AG08395 (cell line): Measurements from ENCODE around the gene ZFYVE21.

Experiments
- DNase-seq: peaks from one replicate; pipeline ENCODE4 v3.0.0; 2012; ENCODE audit warnings: mixed read lengths, low spot score

The ZFYVE21 gene

DNA sequence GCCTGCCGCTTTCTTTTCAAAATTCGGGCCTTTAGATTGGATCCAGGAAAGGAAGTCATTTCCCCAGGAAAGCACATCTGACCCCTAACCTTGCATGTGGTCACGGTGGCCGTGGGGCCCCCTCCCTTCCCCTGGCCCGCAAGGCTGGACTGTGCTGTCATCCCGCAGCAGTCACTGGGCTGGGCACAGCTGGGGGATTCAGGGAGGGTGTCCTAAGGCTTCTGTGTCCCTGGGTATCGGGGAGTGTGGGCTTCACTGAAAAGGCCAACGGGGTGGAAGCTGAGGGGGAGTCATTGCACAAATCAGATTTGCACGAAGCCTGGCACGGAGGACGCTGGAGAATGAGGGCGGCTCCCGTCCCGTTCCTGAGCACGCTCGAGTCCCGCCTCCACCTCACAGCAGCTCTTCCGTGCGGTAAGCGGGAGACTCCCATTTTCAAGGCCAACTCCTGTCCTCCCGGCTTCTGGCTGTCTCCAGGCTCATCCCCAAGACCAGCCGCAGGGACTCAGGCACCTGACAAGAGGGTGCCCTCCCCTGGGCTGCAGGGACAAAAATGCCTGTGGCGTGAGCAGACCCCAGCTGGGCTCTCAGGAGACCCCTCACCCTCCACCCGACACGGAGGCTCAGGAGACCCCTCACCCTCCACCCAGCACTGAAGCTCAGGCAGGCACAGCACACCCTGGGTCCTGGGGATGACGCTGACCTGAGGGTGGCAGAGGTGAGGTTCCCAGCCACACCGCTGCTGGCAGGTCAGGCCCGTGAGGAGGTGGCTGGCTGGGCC is 9.9 kb upstream of the ZFYVE21 start:
- no peak for DNase-seq

DNA sequence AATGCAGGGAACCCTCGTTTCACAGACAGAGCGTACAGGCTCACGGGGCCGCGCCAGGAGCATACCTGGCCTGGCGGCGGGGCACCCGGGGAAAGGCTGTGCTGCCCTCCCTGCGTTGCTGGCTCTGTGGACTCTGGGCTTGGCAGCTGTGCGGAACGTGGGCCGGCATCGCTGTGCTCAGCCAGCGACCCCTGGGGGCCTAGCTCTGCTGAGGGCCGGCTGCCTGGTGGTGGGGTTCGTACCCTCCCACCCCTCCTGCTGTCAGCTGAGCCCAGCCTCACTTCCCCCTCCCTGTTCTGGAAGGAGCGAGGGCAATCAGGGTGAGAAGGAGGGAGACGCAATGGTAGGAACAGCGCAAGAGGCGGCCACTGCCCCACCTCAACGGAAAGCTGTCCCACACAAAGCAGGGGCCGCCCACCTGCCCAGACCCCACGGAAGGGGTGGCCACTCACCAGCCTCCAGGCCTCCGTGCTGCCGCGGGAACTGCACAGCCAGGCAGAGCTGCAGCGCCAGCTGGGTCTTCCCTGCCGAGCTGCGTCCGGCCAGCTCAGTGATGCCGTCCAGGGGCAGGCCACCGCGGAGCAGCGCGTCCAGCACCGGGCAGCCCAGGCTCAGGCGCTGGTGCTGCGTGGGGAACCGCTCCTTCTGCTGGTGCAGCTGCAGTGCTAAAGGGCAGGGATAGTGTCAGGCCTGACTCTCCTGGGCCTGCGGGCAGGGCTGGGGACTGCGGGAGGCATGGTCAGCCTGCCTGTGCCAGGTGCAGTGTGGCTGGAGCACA is 8.9 kb upstream of the ZFYVE21 start:
- DNase-seq = no peak

DNA sequence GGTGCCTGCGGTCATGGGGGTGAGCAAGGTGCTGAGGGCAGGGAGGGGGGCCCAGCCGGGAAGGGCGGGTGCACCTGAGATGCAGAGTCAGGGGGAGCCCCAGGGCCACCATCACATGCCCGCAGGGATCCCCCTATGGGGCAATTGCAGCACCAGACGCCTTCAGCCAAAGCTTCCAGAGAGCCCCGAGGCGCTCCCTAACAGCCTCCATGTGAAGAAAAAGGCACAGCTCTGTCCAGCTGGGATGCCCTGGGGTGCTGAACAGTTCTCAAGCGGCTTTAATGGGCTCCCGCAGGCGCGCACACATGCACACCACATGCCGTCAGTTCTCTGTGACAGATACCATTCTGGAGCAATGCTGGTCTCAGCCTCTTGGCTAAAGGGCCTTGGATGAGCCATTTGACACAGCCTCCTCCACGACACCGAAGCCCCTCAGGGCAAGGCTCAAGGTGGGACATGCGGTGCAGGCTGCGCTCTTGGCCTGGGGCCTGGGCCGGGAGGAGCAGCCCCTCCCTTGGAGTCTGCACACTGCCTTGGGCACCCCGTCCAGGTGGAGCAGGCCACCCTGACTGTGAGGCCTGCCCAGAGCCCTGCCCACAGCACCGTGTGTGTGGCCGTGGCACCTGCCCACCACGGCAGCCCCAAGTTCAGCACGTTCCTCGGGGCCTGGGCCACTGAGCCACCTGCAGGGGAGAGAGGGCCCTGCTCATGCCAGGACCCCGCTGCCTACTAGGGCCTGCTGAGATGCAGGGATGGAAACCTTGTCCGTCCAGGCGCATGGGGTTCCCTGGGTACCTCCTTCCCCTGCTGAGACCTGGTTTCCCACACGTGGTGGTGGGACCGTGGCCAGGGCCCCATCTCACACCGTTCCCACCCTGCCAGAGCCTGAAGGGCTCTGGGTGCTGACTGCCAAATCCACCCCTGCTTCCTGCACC is 8.0 kb upstream of the ZFYVE21 start:
- no peak for DNase-seq

DNA sequence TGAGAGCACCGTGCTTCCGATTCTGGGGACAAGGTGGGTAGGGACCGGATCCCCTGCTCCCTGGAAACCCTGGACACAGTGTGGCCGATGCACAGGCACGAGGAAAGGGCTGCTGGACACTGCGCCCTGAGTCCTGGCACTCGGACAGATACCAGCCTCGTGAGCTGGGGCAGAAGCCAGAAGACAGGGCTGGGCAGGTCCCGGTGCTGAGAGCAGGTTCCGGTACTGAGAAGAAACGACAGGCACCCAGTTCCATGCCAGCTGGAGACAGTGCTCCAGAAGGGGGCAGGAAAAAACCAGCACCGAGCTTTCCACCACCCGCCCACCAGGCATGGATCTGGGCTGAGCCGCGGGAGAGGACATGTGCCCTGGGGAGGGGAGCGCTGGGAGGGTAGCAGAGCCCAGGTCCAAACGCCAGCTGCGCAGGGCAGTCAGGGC is 6.8 kb upstream of the ZFYVE21 start:
- no peak for DNase-seq

DNA sequence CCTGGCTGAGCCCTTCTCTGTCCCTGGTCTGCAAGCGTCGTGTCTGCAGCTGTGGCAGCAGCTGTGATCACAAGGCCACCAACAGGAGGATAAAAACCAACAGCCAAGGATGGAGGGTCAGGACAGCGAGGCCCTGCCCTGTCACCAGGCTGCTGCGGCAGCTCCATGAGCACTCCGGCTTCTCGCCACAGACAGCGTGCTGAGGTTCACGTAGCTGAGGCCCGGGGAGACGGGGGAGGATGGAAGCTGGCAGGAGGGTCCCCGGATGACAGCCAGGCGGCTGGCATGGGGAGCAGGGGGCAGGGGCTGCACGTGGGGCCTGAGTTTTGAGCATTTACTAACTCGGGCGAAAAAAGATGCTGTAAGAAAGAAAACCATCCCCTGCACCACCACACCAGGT is 5.8 kb upstream of the ZFYVE21 start:
- no peak for DNase-seq

DNA sequence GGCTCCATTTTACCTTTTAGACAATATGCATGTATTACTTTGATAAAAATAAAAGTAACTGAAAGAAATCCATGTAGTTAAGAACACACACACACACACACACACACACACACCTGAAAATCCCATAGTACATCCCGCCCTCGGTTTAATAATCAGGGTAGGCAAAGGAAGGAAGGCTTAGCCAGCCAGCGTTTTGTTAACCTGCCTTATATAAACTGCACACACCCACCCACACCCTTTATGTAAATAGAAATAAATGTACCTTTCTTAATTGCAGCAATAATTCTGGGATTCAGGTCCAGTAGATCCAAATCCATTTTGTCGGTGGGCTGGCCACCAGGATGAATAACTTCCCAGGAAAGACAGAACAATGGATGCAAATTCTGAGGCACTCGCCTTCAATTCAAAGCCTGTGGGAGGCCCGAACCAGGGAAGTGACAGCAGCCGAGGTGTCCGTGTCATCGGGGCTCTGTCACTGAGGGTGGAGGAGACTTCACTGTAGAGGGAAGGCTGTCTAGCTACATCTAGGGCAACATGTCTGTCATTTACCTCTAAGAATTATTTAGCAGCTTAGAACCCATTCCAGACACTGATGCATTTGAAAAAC is 4.7 kb upstream of the ZFYVE21 start:
- DNase-seq = no peak

DNA sequence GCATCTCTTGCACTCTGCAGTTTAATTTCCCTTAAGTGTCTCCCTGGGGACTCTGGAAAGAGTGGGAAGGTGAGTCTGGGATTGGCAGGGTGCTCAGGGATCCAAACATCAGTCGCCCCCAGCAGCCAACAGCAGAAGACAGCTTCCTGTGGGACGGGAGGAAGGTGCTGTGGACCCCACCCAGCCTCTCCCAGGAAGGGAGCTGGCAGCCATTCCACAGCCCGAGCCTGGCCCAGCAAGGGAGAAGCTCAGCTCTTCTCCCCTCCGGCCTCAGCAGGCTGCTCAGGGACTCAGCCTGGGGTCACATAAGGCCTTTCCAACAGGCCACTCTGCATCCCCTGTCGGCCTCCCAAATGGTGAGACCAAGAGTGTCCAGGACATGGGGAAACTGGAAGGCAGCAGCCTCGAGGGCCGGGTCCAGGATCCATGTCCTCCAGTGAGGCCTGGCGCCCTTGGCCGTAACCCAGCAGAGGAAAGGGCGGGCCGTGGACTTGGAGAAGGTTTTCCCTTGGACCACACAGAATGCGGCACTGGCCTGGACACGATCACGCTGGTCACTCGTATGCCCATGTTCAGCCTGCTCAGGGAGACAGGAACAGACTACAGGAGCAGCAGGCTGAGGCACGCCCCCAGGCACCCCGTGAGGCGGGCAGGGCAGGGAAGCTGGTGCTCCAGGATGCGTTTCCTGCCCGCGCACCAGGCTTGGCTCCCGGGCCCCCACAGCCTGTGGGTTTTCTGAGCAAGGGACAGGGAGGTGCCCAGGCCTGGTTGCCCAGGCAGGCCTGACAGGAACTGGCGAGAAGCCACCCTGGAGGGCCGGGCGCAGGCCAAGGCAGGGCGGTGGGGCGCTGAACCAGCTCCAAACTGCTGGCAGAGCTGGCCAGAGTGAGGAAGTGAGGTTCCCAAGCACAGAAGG is 3.8 kb upstream of the ZFYVE21 start:
- peak; percentile 44 for DNase-seq

DNA sequence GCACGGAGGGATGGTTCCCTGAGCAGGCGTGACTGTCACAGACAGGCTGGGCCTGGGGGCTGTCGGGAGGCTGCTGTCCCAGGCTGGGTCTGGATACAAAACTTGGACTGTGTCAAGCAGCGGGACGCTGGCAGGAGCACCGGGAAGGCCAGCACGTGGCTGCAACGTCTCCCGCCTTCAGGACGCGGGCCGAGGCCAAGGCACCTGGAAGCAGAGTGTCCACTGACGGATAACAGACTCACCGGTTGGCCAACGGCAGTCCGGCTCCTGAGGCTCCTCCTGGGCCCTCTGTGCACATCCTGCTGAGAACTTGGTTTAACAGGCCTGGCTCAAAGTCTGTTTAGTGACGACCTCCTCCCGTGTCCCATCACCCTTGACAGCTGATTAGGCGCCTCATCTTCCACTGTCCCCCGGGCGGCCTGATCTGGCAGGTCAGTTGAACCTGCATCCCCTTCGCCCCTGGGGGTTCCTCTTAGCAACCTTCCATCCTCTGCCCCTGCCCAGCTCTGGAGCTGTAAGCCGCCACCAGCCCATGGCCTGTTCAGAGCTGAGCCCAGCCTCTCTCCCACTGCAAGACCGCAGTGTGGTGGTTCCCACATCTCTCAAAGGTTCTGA is 2.9 kb upstream of the ZFYVE21 start:
- no peak for DNase-seq

DNA sequence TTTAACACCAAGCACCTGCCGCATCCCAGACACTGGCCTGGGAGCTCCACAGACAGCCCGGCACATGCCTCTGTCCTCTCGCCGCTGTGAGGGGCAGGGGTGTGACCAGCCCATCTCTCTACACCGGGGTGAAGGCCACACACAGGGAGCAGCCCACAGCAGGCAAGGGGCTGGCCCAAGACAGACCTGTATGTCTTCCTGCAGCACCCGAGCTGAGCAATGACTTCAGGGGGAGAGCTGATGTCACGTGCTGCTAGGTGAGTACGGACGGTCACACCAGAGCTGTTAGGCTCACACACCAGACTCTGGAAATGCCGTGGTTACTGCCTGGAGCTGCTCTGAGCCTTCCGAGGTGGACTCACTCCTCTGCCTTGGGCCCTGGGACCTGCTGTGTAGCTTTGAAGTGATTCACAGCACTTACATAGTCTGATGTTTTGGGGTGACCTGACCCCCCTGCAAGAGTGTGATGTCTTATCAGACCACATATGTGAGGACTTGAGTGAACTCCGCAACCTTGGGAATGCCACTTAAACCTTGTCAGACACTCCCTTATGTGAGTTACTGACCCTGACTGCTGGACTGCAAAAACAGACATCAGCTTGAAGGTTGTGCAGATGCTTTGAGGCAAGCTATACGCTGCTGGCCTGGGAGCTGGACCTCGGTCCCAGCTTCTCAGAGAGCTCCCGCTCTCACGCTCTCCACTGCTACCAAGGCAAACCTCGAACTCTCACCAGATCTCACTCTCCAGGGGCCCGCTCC is 2.1 kb upstream of the ZFYVE21 start:
- no peak for DNase-seq

DNA sequence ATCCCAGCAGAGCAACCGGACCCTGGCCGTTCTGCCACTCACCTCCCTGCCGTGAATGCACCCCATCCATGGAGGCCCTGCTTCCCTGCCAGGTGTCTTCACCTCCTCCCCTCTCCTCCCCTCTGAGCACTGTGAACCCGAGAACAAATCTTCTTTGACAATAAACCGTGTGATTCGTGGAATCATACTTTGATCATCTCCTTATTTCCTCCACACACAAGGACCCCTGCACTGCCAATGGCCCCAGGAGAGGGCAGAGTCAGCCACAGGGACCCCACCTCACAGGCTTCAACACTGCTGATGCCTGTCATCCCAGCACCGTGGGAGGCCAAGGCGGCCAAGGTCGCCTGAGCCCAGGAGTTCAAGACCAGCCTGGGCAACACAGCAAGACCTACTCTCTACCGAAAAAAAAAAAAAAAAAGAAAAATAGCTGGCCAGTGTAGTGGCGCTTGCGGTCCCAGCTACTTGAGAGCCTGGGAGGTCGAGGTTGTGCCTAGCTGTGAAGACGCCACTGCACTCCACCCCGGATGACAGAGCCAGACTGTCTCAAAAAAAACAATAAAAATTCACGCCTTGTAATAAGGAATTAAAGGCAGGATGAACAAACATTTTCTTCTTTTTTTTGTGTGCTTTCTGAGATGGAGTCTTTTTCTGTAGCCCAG is 1.4 kb upstream of the ZFYVE21 start:
- no peak for DNase-seq

DNA sequence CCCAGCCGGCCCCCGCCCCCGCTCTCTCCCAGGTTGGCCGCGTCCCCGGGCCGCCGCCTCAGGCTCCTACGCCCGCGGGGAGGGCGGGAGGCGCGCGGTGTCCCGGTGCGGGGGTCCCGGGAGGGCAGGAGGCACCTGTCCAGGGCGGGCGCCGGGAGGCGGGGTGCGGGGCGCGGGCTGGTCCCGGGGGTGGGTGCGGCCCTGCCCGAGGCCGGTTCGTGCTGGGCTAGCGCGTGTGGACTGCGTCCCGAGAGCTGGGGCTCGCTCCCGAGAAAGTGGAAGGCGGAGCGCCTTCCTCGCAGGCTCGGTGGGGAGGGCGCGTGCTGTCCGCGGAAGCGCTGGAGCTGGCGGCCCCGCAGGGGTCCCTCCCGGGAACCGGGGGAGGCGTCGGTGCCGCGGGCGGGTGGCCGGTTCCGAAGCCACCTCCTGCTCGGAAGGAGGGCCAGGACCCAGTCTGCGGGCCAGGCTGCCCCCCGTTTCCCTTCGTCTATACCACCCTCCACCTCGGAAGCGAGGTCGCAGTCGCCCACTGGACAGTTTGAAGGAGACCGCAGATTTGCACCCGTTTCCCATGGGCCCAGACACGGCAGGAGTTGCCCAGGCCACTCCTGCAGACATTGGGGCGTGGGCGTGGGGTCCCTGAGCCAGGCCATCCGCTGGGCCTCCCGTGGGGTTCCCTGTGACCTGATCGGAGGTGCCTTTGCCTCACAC is 636 bp downstream of the ZFYVE21 start:
- DNase-seq = peak; percentile 42

DNA sequence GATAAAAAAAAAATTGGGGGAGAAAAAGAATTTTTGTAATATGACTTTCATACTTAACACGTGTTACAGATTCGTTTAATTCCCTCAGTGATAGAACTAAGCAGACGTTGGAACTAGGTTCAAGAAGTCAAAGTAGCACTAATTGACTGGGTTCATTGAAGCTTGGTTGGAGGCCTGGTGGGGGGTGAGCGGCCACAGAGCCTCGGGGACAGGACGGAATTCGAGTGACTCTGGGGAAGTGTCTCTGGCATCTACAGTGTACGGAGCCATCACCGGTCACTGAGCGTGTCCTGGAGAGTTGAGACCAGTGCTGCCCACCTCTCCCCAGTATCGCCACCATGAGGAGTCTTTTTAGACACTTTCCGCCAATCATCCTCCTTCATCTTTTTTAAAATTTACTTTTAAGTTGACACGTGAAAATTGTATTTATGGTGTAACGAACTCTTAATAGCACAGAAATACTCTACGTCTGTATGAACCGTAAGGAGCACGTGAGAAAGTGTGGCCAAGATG is 1.3 kb downstream of the ZFYVE21 start:
- DNase-seq = no peak

DNA sequence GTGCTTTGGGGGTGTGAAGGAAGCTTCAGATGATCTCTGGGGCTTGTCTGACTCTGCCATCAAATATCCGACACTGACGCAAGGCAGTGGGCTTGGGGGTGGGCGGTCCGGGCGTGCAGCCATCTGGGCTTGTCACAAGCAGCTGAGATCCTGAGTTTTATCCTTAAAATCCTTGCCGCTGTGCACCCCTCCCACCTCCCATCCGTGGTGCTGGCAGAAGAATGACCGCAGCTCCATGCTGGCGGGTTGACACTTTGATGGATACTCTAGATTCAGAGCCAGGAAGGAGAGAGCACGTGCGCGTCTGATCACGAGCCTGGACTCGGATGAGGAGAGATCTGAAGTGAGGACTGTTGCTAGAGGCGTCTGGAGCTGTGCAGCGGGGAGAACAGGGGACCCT is 3.0 kb downstream of the ZFYVE21 start:
- DNase-seq = no peak

DNA sequence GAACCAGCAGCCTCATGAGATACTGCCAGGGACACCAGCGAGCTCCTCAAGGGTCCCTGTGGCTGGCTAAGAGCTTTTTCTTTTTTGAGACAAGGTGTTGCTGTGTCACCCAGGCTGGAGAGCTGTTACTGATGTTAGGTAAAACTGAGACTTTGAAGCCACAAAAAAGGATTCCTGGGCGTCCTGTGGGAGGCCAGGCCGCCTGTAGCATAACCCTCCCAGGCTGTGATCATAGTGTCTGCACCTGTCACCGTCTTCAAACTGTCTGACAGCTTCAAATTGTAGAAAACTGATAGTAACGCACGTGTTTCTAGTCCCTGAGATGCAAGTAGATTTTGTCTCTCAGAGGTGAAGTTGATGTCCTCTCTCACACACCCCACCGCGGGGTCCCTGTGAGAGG is 4.1 kb downstream of the ZFYVE21 start:
- DNase-seq = no peak

DNA sequence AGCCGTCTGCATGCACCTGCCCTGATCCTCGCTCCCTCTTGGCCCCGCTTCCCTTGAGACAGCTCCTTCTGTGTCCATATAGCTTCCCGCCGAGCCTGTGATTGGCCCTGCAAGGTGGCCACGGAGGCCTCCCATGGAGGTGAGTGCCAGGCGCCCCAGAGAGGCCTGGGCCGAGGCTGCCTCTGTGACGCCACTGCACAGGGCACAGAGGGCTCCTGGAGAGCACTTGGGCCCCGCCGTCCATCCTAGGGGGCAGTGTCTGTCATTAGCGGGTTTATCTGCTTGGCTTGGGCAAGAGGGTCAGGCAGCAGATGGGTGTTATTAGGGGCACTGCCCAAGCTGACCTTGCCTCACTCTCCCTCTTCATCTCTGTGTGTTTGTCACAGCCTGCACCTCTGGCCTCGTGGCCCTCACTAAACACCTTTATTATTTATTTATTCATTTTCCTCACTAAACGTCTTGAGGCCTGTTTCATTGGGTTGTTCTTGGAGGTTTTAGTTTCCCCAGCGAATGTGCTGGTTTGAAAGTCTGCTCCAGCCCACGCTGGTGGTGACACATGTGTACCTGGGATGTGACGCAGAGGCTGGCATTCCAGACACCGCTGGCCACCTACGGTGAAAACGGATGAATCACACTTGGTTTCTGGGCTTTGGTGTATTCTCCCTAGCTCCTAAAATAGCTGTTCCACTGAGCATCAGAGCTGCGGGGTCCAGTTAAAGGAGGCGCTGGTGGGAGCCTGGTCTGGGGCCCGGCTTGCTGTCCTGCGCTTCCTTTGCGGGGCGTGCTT is 5.9 kb downstream of the ZFYVE21 start:
- no peak for DNase-seq

DNA sequence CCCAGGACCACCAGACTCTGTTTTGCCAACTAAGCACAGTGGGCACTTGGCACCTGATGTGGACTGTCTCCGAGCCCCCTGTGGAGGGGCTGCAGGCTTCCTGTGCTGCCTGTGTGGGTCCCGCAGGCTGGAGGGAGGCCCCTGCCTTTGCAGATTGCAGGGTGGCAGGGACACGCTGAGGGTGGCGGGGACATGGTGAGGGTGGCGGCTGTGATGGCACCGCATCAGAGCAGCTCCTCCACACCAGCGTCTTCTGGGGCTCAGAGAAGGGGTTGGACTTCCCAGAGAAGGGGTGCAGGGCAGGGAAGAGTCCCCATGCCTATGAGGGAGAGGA is 8.1 kb downstream of the ZFYVE21 start:
- no peak for DNase-seq

DNA sequence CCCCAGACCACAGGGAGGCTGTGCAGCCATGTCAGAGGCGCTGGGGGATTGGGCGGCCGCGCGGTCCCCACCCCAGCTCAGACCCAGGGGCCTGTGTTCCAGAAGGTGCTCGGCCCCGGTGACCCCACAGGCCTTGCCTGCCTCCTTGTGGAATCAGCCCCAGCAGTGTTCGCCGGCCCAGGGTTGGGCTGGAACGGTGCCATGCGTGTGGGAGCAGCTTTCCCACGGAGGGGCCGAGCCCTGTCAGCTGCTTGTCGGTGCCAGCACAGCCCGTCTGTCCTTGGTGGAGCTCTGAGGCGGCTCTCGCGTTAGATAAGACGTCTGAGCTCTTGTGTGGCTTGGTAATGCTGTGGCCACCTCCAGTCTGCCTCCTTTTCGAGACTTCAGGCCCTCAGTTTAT is 8.5 kb downstream of the ZFYVE21 start:
- peak; percentile 49 for DNase-seq
